Adrenal gland (tissue), 5 donors: ENCODE measurements around the gene RASD2.

Experiments
- POLR2A ChIP-seq, 2 donors: fragments of 450-650 bp; IDR thresholded peaks; one replicate each; pipeline ENCODE4 v1.6.1; 2017; ENCODE audit warnings: antibody characterized with exemption in 2 of 2, mild to moderate bottlenecking in 2 of 2, moderate library complexity in 1 of 2
- TF ChIP-seq, protein P1 (sequence below), 6 experiments: fragments of 450-650 bp in 4 of 6; fragments of 200-600 bp in 2 of 6; sonication (generic) in 1 of 6; IDR thresholded peaks; 1 replicate in 5 of 6; 2 replicates in 1 of 6; pipeline versions ENCODE4 v1.5.1 to v1.8.0; 2016 to 2021; ENCODE audit warnings: antibody characterized with exemption in 6 of 6, mild to moderate bottlenecking in 2 of 6, moderate library complexity in 1 of 6
- donor health status: DM: no; HTN: no; CAD: no.

DNA sequence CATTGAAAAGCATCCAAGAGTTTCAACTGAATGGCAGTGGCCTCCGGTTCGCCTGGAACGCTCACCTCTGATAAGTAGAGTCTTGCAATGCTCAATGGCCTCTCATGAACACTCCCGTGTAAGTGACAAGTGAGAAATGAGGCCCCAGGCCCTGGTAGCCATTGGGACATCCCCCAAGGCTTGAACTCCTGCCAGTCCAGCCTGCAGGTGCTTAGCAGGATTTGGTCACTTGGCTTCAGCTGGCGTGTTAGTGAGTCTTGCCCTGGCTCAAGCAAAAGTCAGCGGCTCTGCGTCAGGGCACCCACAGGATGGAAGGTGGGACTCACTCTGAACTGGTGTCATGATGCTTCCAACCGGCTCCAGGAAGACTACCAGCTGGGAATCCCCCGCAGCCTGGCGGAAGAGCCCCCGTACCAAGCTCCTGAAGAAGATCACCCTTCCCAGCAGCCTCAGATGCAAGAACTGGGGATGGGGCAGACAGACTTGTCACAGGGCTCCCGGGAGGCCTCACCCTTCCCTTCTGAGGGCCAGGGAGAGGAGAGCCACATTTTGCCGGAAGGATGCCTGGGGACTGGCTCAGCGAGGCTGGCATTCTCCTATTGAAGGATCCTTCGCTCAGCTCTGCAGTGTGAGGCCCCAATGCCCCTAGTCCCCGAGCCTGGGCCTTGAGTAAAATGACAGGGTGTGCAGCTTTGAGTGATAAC is 57.2 kb downstream of the RASD2 start:
- TF ChIP-seq, protein P1, sequence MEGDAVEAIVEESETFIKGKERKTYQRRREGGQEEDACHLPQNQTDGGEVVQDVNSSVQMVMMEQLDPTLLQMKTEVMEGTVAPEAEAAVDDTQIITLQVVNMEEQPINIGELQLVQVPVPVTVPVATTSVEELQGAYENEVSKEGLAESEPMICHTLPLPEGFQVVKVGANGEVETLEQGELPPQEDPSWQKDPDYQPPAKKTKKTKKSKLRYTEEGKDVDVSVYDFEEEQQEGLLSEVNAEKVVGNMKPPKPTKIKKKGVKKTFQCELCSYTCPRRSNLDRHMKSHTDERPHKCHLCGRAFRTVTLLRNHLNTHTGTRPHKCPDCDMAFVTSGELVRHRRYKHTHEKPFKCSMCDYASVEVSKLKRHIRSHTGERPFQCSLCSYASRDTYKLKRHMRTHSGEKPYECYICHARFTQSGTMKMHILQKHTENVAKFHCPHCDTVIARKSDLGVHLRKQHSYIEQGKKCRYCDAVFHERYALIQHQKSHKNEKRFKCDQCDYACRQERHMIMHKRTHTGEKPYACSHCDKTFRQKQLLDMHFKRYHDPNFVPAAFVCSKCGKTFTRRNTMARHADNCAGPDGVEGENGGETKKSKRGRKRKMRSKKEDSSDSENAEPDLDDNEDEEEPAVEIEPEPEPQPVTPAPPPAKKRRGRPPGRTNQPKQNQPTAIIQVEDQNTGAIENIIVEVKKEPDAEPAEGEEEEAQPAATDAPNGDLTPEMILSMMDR (IDR thresholded peaks at IDR 0.05), result no peak
- TF ChIP-seq POLR2A (IDR thresholded peaks at IDR 0.05), result no peak
